GM19240 (cell line): ENCODE measurements around the gene TMEM252.

Experiments used
- DNase-seq: peaks from one replicate; pipeline ENCODE4 v3.0.0; 2011; ENCODE audit warnings: low spot score; ENCODE audit not compliant: insufficient read length

TMEM252 gene

DNA sequence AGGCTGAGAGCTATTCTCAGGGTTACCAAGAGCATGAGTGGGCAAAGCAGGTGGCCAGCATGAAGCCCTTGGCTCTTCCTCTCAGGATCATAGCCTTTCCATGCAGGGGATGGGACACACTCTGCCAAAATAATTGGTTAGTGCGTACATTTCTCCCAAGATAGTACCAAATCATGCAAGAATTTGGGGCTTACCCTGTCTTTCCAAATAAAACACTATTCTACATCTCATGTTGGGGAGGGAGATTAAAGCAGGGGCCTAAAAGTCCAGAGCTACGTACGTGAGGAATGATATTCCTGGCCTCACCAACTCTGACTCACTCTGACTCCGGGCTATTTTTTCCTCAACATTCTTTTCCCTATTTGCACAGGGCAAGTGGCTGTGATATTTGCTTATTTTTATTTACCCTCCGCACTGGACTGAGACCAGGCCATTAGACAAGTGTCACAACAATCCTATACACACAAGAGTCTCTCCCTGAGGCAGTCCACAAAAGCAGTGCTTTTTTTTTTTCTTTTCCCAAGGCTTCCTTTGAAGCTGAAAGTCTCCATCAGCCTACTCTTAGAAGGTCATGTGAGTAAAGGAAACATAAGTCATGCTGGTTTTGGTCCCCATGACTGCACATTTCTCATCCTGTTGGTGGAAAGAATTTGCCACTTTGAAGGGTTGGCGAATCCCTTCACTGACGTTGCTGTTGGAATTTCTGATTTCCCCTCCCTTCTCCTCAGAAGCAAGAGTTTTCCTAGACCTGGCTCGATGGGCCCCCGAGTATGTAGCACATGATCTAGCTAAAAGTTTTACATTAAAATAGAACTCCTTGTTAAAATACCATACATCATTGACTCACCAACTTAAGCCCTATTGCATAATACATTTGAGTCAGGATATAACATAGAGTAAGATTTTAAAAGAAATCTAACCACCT, 40.0 kb downstream of the TMEM252 start:
- DNase-seq, result no peak

DNA sequence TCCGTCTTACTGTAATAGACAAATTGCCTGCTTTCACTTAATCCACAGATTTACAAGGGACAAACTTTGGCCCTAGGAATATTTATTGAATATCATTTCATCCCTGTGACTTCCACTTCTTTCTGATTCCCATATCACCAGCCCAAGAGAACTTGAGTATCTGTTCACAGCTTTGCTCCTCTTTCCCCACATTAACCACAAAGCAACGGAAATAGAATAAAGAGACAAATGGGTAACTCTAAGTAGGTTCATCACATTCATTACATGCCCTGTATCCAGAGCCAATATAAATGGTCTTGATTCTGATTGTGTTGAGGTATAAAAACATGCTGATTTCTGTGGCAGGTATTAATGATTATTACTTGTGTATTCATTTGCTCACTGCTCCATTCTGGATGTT, 41.9 kb downstream of the TMEM252 start:
- DNase-seq, result no peak

DNA sequence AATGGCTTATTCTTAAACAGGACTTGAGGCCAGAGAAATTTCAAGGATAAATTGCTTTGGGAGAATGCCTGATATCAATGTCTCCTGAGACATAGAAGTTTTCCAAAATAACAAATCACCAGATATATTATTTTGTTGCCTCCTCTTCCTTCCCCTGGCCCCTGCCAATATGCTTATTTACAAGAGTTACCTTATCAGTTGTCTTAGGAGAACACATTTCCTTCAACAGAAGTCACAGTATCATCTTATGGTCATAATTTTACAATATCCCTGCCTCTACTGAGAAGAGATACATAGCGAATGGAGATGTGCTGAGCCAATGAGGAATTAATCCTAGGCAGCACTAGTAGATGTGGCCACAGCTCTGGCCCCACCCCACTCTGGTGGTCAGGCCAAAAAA, 43.1 kb downstream of the TMEM252 start:
- DNase-seq, result no peak

DNA sequence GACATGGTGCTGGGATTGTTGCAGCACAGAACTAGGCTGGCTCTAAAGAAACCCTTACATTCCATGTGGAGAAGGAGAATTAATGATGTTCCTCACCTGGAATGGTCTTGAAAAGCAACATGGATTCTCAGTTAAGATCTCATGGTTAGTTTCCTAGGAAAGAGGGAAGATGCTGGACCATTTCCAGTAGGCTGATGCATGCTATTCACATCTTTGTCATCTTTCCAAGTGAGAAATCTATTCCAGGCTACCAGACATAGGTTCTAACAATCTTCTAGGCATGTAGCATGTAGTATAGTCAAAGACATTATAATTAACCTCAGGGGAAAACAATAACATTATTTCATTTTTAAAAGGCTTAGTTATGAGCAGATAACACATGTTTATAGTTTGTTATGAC, 44.3 kb downstream of the TMEM252 start:
- no peak for DNase-seq

DNA sequence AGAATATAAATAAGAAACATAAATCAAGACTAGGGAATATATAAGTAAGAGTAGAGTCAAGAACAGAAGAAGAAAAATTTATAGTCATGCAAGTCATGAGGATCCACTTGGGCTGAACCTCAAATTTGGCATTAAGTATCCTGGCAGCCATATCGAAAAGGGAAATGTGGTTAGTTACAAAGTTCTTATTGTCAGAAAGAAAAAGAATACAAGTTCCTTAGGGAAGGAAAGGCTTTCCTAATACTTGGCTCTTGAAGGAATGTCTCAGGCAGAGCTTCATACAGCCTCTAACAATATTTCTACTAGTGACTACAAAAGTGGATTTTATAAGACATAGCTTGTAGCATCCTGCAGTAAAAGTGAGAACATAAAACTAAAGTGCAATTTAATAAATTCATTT, 45.4 kb downstream of the TMEM252 start:
- no peak for DNase-seq

DNA sequence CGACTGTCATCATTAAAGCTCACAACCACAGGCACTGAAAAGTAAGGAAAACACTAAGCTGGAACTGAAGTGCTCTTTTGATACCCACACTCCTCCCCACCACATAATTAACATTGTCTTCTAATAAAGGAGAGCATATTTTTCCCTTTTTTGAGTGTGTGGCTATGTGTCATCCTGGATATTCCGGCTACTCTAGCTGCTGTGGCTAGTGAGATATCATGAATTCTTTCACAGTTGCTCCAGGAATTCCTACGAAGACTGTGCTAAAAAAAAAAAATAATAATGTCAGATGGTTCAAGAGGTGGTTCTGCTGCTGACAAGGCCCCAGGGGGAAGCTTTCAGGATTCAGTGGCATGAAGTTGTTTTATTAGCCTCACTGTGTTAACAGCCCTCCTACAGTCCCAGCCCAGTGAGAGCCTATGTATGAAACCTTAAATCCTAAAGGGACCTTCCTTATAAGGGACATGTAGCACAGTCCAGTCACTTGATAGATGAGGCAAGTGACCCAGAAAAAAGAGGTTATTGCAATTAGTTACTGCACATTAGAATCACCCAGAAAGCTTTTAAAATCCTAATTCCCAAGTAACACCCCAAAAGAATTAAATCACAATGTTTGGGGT, 46.6 kb downstream of the TMEM252 start:
- no peak for DNase-seq

DNA sequence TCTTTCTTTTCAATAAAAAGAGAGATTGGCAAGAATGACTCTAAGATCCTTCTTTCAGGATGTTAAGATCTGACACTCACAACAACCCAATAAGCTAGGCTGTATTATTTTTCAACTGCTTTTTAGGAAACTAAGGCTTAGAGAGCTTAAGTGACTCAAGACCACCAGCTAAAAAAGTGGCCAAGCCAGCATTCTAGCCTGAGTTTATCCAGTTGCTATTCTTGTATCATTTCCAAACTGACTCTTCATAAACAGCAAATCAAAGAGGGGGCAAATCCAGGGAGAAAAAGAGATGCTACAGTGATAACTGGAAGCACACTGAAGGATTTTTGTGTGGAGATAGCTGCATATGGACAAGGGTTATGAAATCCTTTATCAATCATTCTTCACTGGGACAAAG, 47.1 kb downstream of the TMEM252 start:
- no peak for DNase-seq

DNA sequence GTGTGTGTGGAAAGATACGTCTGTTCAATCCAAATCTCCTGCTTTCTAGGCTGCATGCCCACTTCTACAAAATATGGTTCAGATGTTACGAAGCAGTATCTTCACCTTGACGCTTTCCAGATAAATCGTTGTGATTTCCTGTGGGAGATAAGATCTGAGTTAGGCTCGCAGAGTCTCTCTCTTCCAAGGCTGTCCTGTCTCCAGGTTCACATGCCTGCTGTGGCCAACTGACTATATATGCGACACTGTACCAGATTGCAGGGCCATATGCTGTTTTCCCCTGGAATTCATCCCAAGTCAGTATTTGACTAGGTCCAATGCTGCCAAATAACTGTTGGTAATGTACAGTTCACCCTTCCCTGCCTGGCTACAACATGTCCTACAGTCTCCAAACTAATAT, 47.9 kb downstream of the TMEM252 start:
- DNase-seq, result no peak

DNA sequence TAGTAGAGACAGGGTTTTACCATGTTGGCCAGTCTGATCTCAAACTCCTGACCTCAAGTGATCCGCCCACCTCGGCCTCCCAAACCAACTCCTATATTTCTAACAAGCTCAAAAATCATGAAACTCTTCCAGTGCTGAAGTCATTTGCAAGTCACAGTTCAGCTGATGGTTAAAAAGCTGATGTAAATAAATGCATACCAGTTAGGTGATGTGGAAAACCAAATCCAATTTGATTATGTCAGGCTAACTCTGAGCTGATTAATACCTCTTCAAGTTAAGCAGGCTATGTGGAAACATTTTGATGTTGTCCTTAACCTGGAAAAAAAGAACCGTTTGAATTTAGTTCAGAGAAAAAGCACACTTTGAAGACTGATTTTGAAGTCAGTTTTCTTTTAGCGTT, 51.0 kb downstream of the TMEM252 start:
- no peak for DNase-seq

DNA sequence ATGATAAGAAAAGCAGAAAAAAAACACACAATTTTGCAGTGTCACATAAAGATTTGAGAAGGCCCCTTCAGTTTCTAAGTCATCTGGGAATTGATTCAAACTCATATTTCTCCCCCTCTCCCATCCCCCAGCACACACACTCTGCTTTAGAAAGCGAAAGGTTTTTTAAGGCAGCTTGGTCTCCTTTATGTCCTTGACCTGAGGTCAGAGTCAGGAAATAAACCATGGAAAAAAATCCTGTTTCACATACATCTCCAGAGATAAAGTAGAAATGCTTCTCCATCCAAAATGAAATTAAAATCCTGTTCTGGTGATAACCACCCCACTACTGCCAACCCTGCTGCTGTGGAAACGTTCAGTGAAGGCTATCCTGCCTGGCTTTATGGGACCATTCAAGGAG, 52.6 kb downstream of the TMEM252 start:
- no peak for DNase-seq
